NCI-H345 (cell line): ENCODE results near the gene DHODH.

Experiments
- DNase-seq: peaks from one replicate; lab custom pipeline; 2025; lab: John Stamatoyannopoulos, UW

The DHODH gene

GRCh38 chr16:72013888-72014581, 5.5 kb downstream of the DHODH start:
- no peak for DNase-seq

DNA sequence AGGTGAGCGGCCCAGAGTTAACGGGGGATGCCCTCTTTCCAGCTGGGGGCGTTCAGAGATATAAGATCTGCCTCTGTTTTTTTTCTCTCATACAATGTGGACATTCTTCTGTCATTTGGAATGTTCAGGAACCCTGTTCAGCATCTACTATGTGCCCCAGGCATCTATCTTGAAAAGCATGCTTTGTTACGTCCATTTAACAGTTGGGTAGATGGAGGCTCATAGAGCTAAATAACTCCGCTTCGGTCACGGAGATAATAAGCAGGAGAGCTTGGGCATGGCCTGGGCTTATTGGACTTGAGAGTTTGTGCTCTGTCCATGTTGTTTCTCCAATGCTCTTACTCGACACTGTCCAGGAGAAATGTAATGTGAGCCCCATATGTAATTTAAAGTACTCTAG, 6.1 kb downstream of the DHODH start:
- no peak for DNase-seq

DNA sequence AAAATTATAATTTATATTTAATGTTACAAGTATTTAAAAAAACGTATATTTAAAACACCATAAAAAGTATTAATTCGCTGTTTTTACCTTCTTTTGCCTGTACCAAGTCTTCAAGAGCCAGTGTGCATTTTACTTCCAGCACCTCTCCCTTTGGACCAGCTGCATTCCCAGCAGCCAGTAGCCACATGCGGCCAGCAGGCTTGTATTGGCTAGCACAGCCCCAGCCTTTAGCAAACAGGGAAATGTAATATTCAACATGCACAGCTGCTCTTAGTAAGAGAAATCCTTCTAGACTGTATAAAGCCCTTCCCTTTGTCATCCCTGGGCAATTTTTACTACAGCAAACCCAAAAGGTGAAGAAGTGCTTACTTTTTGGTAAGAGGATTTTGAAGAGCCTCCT, 6.6 kb downstream of the DHODH start:
- DNase-seq, result no peak

GRCh38 chr16:72018470-72018869, 9.9 kb downstream of the DHODH start:
- no peak for DNase-seq

DNA sequence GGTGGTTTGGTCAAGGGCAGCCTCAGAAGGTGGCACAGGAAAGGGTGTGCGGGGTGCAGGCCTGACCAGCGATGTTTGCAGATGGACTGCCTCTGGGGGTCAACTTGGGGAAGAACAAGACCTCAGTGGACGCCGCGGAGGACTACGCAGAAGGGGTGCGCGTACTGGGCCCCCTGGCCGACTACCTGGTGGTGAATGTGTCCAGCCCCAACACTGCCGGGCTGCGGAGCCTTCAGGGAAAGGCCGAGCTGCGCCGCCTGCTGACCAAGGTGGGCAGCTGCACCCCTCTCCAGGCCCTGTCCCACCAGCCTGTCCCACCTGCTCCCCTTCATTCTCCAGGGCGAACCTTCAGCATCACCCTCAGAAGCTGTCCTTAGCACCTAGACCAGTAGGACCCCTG, 12.5 kb downstream of the DHODH start:
- DNase-seq, result no peak

- no peak for DNase-seq
Measured at GRCh38 chr16:72022127-72022526, 13.6 kb downstream of the DHODH start.

DNA sequence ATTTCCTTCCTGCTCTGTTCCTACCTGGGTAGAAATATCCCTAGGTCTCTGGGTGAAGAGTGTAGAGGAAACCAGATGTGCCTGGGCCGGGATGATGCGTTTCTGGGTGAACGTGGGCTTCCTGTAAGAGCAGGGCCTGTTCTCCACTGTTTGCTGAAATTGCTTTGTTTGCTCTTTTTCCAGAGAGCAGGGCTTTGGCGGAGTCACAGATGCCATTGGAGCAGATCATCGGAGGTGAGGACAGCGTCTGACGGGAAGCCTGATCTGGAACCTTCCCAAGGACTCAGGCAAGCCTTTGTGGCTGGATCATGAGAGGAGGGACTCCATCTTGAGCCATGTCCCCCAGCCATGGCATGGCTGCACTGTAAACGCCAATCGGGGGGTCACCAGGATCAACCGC, 15.4 kb downstream of the DHODH start:
- no peak for DNase-seq

DNA sequence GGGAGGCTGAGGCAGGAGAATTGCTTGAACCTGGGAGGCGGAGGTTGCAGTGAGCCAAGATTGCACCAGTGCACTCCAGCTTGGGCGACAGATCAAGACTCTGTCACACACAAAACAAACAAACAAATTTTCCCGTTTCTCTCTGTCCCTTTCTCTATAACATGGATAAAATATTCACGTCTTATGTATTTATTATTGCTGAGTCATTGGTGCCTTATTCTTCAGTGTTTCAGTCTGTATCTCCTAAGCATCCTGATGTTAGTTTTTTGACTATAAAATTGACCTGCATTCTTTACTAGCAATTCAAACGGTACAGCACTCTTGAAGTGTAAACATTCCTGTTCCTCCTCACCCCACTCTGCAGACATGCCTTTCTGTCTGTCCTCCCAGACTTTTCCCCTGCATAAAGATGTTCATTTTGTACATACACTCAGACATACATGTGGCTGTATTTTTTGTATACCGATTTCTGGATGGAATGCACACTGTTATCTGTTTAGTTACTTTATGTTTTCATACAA, 16.4 kb downstream of the DHODH start:
- DNase-seq, result no peak

DNA sequence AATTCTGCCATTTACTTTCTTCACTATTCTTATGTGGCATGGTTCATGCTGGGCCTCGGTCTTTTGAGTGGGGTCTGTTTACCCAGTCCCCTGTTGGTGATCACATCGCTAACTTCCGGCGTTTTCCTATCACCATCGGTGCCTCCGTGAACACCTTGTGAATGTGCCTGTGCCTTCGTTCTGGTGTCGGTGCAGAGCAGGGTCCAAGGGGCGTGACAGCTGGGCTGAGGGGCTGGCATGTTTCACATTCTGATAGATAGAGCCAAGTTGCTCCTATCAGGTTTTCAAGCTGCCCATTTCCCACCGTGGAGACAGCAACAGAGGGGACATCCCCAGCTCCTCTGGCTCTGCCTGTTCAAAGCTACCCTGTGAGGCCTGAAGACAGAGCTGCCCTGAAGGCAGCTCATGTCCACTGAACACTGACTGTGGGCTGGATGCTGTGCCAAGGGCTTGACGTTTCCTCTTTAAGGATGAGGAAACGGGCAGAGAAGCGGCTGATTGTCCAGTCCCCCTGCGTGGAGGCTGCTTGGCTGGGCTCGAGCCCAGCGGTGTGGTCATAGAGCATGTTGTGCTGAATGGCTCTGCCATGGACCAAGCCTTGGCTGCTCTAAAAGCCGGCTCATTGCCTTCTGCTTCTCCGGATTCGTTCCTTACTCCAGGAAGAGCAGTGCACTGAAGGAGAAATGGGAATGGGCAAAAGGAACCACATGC, 17.0 kb downstream of the DHODH start:
- DNase-seq, result no peak

DNA sequence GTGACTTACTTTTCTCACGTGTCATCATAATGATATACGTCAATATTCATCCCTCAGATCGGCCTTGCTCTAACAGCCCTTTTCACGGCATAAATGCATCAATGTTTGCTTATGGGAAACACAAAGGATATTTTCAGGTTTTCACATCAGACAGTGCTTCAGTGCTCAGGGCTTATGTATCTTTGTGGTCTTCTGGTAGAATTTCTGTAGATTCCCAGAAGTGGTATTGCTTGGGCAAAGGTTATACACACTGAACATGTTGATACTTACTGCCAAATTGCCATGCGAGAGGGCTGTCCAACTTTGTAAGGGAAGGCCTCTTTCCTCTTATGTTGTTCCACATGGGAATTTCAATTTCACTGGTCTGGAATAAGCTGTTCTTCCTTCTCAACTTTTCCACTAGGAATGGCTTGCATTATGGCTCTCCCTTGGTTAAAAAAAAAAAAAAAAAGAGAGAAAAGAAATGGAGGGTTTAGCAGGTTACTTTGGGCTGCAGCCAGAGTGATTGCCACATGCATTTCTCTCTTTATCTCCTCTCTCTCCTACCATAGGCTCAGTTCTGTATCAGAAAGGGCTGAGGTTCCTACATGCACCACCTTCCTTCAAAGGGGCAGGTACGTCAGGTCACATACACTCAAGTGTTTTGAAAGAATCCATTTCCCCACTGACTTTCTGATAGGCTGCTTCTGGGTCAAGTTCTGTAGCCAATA, 19.3 kb downstream of the DHODH start:
- DNase-seq, result no peak

GRCh38 chr16:72029567-72030271, 21.2 kb downstream of the DHODH start:
- DNase-seq, result no peak

- DNase-seq, result no peak
Measured at GRCh38 chr16:72033437-72033836, 24.9 kb downstream of the DHODH start.

GRCh38 chr16:72036098-72036497, 27.6 kb downstream of the DHODH start:
- DNase-seq, result no peak

GRCh38 chr16:72042157-72042660, 33.7 kb downstream of the DHODH start:
- DNase-seq, result no peak

- DNase-seq, result no peak
Measured at GRCh38 chr16:72043058-72043457, 34.5 kb downstream of the DHODH start.

- no peak for DNase-seq
Measured at GRCh38 chr16:72043539-72043938, 35.0 kb downstream of the DHODH start.

- no peak for DNase-seq
Measured at GRCh38 chr16:72044296-72044695, 35.8 kb downstream of the DHODH start.

- DNase-seq, result no peak
Measured at GRCh38 chr16:72044825-72045359, 36.3 kb downstream of the DHODH start.

- no peak for DNase-seq
Measured at GRCh38 chr16:72049110-72049509, 40.6 kb downstream of the DHODH start.

DNA sequence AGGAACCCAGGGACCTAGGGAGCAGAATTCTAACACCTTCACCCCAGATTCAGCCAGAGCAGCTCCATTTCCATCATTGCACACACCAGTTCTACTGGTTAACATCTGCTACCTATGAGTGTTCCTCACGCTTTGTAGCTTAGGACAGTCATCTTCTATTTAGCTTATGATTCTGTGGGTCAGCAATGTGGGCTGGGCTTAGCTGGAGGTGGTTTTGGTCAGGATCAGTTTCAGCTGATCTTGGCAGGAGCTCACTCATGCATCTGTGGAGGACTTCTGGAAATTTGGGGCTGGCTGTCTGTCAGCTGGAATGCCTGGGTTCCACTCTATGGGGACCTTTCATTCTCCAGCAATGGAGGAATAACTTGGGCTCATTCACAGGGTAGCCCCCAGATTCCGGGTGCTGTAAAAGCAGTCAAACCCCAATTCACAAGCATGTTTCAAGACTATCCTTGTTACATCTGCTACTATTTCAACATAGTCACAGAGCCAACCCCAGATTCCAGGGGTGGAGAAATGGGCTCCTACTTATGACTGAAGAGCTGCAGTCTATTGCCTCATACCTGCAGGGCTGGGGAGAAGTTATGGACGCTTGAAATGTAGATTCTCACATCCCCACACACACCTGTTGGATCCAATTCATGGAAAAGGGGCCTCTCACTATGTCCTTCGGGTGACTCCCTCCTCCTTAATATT, 42.4 kb downstream of the DHODH start:
- no peak for DNase-seq

DNA sequence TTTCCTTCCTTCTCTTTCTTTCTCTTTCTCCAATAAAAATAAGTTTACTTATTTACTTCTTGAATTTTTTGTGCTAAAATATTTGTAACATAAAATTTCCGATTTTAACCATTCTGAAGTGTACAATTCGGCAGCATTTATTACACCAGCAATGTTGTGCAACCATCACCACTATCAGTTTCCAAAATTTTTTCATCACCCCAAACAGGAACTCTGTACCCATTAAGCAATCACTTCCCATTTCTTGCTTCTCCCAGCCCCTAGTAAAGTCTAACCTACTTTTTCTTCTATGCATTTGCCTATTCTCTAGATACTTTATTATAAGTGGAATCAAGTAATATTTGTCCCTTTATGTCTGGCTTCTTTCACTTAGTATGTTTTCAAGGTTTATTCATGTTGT, 43.3 kb downstream of the DHODH start:
- no peak for DNase-seq
